ENCODE measurements around the gene LEPR.

The LEPR gene

GRCh38 chr1:65409314-65409713, 11.2 kb upstream of the LEPR start:
- FAIRE-seq, result no peak

GRCh38 chr1:65409816-65410326, 10.6 kb upstream of the LEPR start:
- FAIRE-seq, result no peak
- no peak for DNase-seq (ENCODE audit: insufficient read length, low spot score)

More at GRCh38 chr1:65409314-65409713, 11.2 kb upstream of the LEPR start:
- DNase-seq (ENCODE audit: insufficient read length, low spot score), result no peak

GRCh38 chr1:65412256-65412983, 8.0 kb upstream of the LEPR start:
- FAIRE-seq, result no peak
- DNase-seq (ENCODE audit: insufficient read length, low spot score), result no peak

- DNase-seq (ENCODE audit: insufficient read length, low spot score) (no peak), FAIRE-seq (no peak)
Observed at GRCh38 chr1:65412984-65413375, 7.5 kb upstream of the LEPR start.

- DNase-seq (ENCODE audit: insufficient read length, low spot score), result no peak
- no peak for FAIRE-seq
Observed at GRCh38 chr1:65414538-65414937, 5.9 kb upstream of the LEPR start.

- FAIRE-seq, result no peak
- DNase-seq (ENCODE audit: insufficient read length, low spot score), result no peak
Observed at GRCh38 chr1:65416767-65417166, 3.7 kb upstream of the LEPR start.

- no peak for DNase-seq (ENCODE audit: insufficient read length, low spot score)
- no peak for FAIRE-seq
Observed at GRCh38 chr1:65417729-65418128, 2.7 kb upstream of the LEPR start.

- DNase-seq (ENCODE audit: insufficient read length, low spot score) (no peak), FAIRE-seq (no peak)
Observed at GRCh38 chr1:65418522-65419185, 1.8 kb upstream of the LEPR start.

- peak; percentile 95 for FAIRE-seq
- DNase-seq (ENCODE audit: insufficient read length, low spot score), result peak; percentile 69
Observed at GRCh38 chr1:65419681-65420589, 533 bp upstream of the LEPR start.

GRCh38 chr1:65421351-65422025, 1.0 kb downstream of the LEPR start:
- DNase-seq (ENCODE audit: insufficient read length, low spot score) (no peak), FAIRE-seq (no peak)

GRCh38 chr1:65422241-65423203, 2.1 kb downstream of the LEPR start:
- no peak for FAIRE-seq
- no peak for DNase-seq (ENCODE audit: insufficient read length, low spot score)

- FAIRE-seq, result no peak
- DNase-seq (ENCODE audit: insufficient read length, low spot score), result no peak
Observed at GRCh38 chr1:65423884-65424572, 3.6 kb downstream of the LEPR start.

GRCh38 chr1:65424573-65424889, 4.1 kb downstream of the LEPR start:
- no peak for FAIRE-seq

GRCh38 chr1:65425006-65425405, 4.5 kb downstream of the LEPR start:
- DNase-seq (ENCODE audit: insufficient read length, low spot score) (no peak), FAIRE-seq (no peak)

More at GRCh38 chr1:65424573-65424889, 4.1 kb downstream of the LEPR start:
- no peak for DNase-seq (ENCODE audit: insufficient read length, low spot score)

GRCh38 chr1:65425697-65426096, 5.2 kb downstream of the LEPR start:
- DNase-seq (ENCODE audit: insufficient read length, low spot score), result no peak
- FAIRE-seq, result no peak

GRCh38 chr1:65429078-65429477, 8.6 kb downstream of the LEPR start:
- FAIRE-seq (no peak), DNase-seq (ENCODE audit: insufficient read length, low spot score) (no peak)

GRCh38 chr1:65429806-65430205, 9.3 kb downstream of the LEPR start:
- FAIRE-seq, result no peak
- DNase-seq (ENCODE audit: insufficient read length, low spot score), result no peak

- FAIRE-seq, result no peak
- no peak for DNase-seq (ENCODE audit: insufficient read length, low spot score)
Observed at GRCh38 chr1:65431111-65431705, 10.7 kb downstream of the LEPR start.

- FAIRE-seq, result no peak
- no peak for DNase-seq (ENCODE audit: insufficient read length, low spot score)
Observed at GRCh38 chr1:65432918-65433317, 12.4 kb downstream of the LEPR start.
